GM12865 (cell line): Measurements from ENCODE around the gene PTGES3.
"Not testable (repeated sequence)": the region's sequence is repeated elsewhere in the genome, so short reads cannot be mapped to it uniquely, and the experiment has no call there.

Source experiments
- DNase-seq: peaks from one replicate; pipeline ENCODE4 v3.0.0; 2010; ENCODE audit warnings: low read depth
- H3K4me3 ChIP-seq: 2 replicates; pipeline ENCODE4 v1.5.1; 2011; ENCODE audit warnings: mild to moderate bottlenecking, low read depth, low read length, control low read depth
- CTCF ChIP-seq: IDR thresholded peaks from 2 replicates; pipeline ENCODE4 v1.5.1; 2011; ENCODE audit warnings: low read length, control low read depth, low read depth, inconsistent platforms; ENCODE audit not compliant: insufficient read depth; ENCODE audit errors: missing control alignments

PTGES3 gene

DNA sequence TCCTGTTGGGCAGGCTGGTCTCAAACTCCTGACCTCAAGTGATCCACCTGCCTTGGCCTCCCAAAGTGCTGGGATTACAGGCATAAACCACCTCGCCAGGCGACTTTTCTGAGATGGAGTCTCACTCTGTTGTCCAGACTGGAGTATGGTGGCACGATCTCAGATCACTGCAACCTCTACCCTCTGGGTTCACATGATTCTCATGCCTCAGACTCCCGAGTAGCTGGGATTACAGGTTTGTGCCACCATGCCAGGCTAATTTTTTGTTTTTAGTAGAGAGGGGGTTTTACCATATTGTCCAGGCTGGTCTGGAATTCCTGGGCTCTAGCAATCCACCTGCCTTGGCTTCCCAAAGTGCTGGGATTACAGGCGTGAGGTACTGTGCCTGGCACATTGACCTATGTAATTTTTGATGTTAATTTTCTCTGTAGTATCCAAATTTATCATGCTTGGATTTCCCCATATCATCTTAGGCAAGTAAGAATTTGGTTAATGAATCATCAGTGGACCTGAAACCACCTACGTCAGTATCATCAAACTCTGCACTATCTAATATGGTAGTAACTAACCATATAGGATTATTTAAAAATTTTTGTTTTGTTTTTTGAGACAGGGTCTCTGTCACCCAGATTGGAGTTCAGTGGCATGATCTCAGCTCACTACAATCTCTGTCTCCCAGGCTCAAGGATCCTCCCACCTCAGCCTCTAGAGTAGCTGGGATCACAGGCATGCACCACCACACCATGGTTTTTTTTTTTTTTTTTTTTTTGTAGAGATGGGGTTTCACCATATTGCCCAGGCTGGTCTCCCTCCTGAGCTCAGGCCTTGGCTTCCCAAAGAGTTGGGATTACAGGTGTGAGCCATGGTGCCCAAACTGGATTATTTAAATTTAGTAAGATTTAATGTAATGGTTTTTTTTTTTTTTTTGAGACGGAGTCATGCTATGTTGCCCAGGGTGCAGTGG, 30.4 kb downstream of the PTGES3 start:
- H3K4me3 ChIP-seq = no peak overlapping the region
- no peak for TF ChIP-seq CTCF
- DNase-seq = peak; percentile 47

DNA sequence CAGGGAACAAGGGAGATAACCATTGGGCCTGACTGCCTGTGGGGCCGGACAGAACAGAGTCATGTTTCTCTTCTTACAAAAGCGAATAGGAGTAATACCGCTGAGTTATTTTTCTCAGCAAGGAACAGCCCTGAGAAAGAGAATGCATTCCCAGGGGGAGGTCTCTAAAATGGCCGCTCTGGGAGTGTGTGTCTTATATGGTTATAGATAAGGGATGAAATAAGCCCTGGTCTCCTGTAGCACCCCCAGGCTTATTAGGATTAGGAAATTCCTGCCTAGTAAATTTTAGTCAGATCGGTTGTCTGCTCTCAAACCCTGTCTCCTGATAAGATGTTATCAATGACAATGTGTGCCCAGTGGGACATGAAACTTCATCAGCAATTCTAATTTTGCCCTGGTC, 34.3 kb downstream of the PTGES3 start:
- H3K4me3 ChIP-seq, DNase-seq: not testable (repeated sequence)

DNA sequence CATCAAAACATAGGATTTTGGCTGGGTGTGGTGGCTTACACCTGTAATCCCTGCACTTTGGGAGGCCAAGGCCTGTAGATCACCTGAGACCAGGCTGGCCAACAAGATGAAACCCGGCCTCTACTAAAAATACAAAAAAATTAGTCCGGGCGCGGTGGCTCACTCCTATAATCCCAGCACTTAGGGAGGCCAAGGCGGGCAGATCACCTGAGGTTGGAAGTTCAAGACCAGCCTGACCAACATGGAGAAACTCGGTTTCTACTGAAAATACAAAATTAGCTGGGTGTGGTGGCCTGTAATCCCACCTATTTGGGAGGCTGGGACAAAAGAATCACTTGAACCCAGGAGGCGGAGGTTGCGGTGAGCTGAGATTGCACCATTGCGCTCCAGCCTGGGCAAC, 40.1 kb downstream of the PTGES3 start:
- H3K4me3 ChIP-seq, DNase-seq: not testable (repeated sequence)

DNA sequence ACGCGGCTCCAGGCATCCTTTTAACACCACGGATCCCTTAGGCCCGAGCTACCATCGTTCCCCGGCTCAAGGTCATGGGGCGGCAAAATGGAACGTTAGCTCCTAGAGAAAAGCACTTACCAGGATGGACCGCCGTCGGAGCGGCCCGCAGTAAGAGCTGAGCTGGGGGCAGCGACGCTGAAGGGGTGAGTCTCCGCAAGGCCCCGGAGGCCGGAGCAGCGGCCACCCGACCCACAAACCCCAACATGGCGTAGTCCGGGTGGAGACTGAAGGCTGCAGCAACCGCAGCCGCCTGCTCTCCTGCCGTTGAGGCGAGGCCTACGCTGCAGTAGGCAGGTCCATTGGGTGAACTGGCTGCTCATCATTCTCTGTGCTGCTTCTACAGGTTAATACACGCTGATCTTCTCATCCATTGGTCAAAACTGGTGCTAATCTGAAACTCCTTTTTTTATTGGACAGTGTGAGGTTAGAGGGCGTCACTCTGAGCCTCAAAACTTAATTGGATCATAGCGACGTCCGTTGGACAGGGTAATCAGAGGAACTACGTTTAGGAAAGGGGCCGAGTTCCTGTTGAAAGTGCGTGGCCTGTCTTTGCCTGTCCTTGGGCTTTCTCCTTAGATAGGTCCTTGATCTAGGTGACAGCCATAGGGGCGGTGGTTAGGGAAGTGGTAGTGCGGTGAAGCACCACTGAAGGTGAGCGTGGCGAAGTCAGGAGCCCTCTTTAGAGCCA, 42.2 kb downstream of the PTGES3 start, which contains the start of gene ATP5F1B:
TSS of gene ATP5F1B (minus strand) at position 268 of the 730 bp plus-strand sequence. CDS start at position 247, 21 bp downstream.
- no peak for TF ChIP-seq CTCF

GRCh38 chr12:56645201-56645716, 42.8 kb downstream of the PTGES3 start:
- TF ChIP-seq CTCF = no peak
- H3K4me3 ChIP-seq = peak overlapping the region; percentile 78
- peak; percentile 37 for DNase-seq

More for the DNA sequence above, 42.2 kb downstream of the PTGES3 start, which contains the start of gene ATP5F1B:
- H3K4me3 ChIP-seq = peak within 1 kb of the TSS; percentile 78
- peak; percentile 100 for DNase-seq

DNA sequence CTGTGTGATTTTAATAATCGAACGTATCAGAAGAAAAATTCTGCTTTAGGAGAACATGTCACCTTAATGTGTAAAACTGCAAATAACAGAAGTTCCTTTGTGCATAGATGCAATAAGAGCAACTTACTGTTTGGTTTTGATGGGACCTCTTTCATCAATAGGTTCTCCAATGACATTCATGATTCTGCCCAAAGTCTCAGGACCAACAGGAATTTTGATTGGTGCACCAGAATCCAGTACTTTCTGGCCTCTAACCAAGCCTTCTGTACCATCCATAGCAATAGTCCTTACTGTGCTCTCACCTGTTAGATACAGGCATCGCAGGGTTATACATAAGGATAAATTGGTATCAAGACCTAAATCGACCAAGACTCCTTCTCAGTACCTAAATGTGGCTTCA, 43.4 kb downstream of the PTGES3 start:
- H3K4me3 ChIP-seq = peak overlapping the region; percentile 78
- DNase-seq = no peak
- TF ChIP-seq CTCF = no peak

DNA sequence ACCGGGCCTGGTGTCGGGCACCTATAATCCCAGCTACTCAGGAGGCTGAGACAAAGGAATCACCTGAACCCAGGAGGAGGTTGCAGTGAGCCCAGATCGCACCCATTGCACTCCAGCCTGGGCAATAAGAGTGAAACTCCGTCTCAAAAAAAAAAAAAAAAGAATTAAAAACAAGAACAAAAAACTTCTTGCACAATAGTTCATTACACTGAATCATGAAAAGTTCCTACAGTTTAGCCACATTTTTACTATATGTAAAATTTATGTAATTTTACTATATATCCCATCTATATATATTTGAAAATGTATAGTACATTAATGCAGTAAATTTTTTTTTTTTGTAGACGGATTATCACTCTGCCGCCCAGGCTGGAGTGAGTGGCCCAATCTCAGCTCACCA, 46.9 kb downstream of the PTGES3 start:
- H3K4me3 ChIP-seq = no peak overlapping the region
- no peak for DNase-seq
- TF ChIP-seq CTCF = no peak
